ENCODE results near the gene TAF1.

DNA sequence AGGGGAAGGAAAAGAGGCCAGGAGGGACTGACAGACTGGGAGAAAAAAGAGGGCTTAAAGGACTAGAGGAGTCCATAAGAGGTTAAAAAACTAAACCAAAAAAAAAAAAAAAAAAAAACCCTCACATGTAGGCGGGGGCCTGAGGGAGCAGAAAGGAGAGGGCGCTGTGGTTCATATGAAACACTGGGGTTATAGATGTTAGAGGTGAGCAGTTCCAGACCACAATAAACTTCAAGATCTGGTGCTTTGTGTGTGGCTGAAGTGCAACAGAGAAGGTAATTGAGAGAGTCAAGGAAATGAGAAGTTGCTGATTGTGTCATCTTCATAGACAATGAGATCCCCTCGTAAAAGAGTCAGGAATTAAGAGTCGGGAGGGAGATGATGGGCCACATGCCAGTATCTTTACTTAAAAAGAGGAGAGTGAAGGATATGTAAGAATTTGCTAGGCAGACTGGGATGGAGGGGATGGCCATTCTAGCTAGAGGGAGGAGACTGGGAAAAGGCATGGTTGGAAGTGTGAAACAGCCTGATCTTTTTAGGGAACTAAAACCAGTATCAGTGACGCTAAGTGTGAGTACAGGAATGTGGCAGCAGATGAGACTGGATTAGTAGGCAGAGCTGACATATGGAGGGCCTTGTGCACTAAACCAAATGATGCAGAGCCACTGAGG lies 148.3 kb downstream of the TAF1 start:
- TF ChIP-seq, protein P1, sequence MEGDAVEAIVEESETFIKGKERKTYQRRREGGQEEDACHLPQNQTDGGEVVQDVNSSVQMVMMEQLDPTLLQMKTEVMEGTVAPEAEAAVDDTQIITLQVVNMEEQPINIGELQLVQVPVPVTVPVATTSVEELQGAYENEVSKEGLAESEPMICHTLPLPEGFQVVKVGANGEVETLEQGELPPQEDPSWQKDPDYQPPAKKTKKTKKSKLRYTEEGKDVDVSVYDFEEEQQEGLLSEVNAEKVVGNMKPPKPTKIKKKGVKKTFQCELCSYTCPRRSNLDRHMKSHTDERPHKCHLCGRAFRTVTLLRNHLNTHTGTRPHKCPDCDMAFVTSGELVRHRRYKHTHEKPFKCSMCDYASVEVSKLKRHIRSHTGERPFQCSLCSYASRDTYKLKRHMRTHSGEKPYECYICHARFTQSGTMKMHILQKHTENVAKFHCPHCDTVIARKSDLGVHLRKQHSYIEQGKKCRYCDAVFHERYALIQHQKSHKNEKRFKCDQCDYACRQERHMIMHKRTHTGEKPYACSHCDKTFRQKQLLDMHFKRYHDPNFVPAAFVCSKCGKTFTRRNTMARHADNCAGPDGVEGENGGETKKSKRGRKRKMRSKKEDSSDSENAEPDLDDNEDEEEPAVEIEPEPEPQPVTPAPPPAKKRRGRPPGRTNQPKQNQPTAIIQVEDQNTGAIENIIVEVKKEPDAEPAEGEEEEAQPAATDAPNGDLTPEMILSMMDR (IDR thresholded peaks at IDR 0.05; ENCODE audit: insufficient read depth, low read length, poor library complexity, severe bottlenecking), result no peak
- TF ChIP-seq EZH2phosphoT487 (conservative IDR thresholded peaks at IDR 0.05; ENCODE audit: low read length), result no peak
